GM12878 (cell line): Measurements from ENCODE around the gene MRGPRG. TPM values are rescaled to one million over a fixed set of nuclear protein-coding genes. Genes with fewer than 3 reads are reported as not detected.

Source experiments
- ATAC-seq: fragments of 200-7000 bp; cut with Tn5 transposase; 3 replicates; pipeline ENCODE4 v1.9.1; 2020; ENCODE audit warnings: mild to moderate bottlenecking, moderate library complexity
- BruUV-seq: library from RNA; stranded (reverse); fragments of 400-500 nt; replicated peaks from 2 replicates; lab custom pipeline; 2021; lab: Mats Ljungman, UMichigan
- CTCF ChIA-PET: fragments of 300-600 bp; sonication (Branson Sonifier 250); formaldehyde crosslinking; extraction: SDS; loops from one replicate; lab custom pipeline; 2021; ENCODE audit warnings: inconsistent platforms; lab: Yijun Ruan, JAX
- POLR2A ChIA-PET: fragments of 350-600 bp; formaldehyde crosslinking; extraction: SDS; loops from one replicate; lab custom pipeline; 2021; ENCODE audit warnings: inconsistent platforms; lab: Charles Lee
- RAD21 ChIA-PET: fragments of 300-600 bp; sonication (Branson Sonifier 250); formaldehyde crosslinking; loops from one replicate; lab custom pipeline; 2023; ENCODE audit warnings: antibody characterized with exemption; ENCODE audit not compliant: unreplicated experiment; lab: Charles Lee
- SMC1A ChIA-PET: fragments of 300-600 bp; sonication (Branson Sonifier 250); formaldehyde crosslinking; loops from one replicate; lab custom pipeline; 2023; ENCODE audit not compliant: unreplicated experiment, uncharacterized antibody; lab: Charles Lee
- DNase-seq: peaks from one replicate; pipeline ENCODE4 v3.0.0-alpha.2; 2011; ENCODE audit warnings: low read depth, low spot score
- FAIRE-seq: peaks from 3 replicates; lab custom pipeline; 2011; peaks lifted over from hg19 to GRCh38; lab: Jason Lieb, UNC
- H2AFZ ChIP-seq: 2 replicates; pipeline ENCODE4 v1.6.0; 2011; ENCODE audit warnings: low read depth, low read length, control low read depth; ENCODE audit not compliant: control insufficient read depth
- H3K27ac ChIP-seq: 2 replicates; pipeline ENCODE4 v1.5.1; 2011; ENCODE audit warnings: control low read depth; ENCODE audit not compliant: control insufficient read depth, insufficient read depth
- H3K27me3 ChIP-seq, 2 experiments: replicated peaks in 1 of 2; 2 replicates each; pipeline versions ENCODE4 v1.6.0 to v1.6.1; 2011; ENCODE audit warnings: low read length in 1 of 2; ENCODE audit not compliant: control insufficient read depth in 2 of 2, insufficient read depth in 2 of 2
- H3K36me3 ChIP-seq, 2 experiments: 2 replicates each; pipeline ENCODE4 v1.5.1; 2011; ENCODE audit warnings: low read length in 1 of 2; ENCODE audit not compliant: control insufficient read depth in 2 of 2, insufficient read depth in 2 of 2
- H3K4me1 ChIP-seq: 2 replicates; pipeline ENCODE4 v1.6.1; 2011; ENCODE audit warnings: mild to moderate bottlenecking, low read length, moderate library complexity, mixed read lengths; ENCODE audit not compliant: control insufficient read depth, insufficient read depth
- H3K4me2 ChIP-seq: 2 replicates; pipeline ENCODE4 v1.6.0; 2011; ENCODE audit warnings: control low read depth; ENCODE audit not compliant: control insufficient read depth, insufficient read depth
- H3K4me3 ChIP-seq: fragments of 200-600 bp; sonication (generic); 2 replicates; pipeline ENCODE4 v1.5.1; 2016
- H3K79me2 ChIP-seq: 2 replicates; pipeline ENCODE4 v1.6.0; 2011; ENCODE audit warnings: low read length; ENCODE audit not compliant: control insufficient read depth, insufficient read depth
- H3K9ac ChIP-seq: 2 replicates; pipeline ENCODE4 v1.8.0; 2011; ENCODE audit warnings: low read length, control low read depth, mixed read lengths; ENCODE audit not compliant: control insufficient read depth, insufficient read depth
- H3K9me3 ChIP-seq: replicated peaks from 3 replicates; pipeline ENCODE4 v1.5.1; 2011; ENCODE audit warnings: mild to moderate bottlenecking, low read length; ENCODE audit not compliant: control insufficient read depth, insufficient read depth
- H4K20me1 ChIP-seq: 2 replicates; pipeline ENCODE4 v1.6.0; 2011; ENCODE audit not compliant: control insufficient read depth, insufficient read depth
- BACH1 ChIP-seq: fragments of 450-650 bp; IDR thresholded peaks from 2 replicates; pipeline ENCODE4 v1.6.1; 2017; ENCODE audit warnings: mild to moderate bottlenecking, borderline replicate concordance
- IRF5 ChIP-seq: fragments of 450-650 bp; IDR thresholded peaks from 2 replicates; pipeline ENCODE4 v1.6.1; 2017; ENCODE audit warnings: borderline replicate concordance
- RELA ChIP-seq: fragments of 450-650 bp; IDR thresholded peaks from 2 replicates; pipeline ENCODE4 v1.8.0; 2014; ENCODE audit warnings: borderline replicate concordance; ENCODE audit not compliant: partially characterized antibody
- WGBS: methylation state at CpG from one replicate; pipeline ENCODE4 v1.1.6; 2016; ENCODE audit warnings: low lambda C conversion rate; ENCODE audit not compliant: insufficient replicate concordance, insufficient coverage; ENCODE audit errors: missing lambda C conversion rate; 5-methylcytosine and 5-hydroxymethylcytosine counted together
- in situ Hi-C: fragments of 300-500 bp; cut with MboI; formaldehyde crosslinking; loops from 9 replicates; pipeline ENCODE4 v1.14.3; 2018; ENCODE audit warnings: mixed read lengths
- intact Hi-C: fragments of 100-400 bp; cut with micrococcal nuclease; formaldehyde crosslinking; loops from one replicate; pipeline ENCODE4 v1.14.2; 2022; ENCODE audit not compliant: unreplicated experiment
- polyA plus RNA-seq, 11 experiments: library from polyadenylated mRNA; depleted of rRNA in 4 of 11; unstranded in 6 of 11; stranded (reverse) in 5 of 11; fragments of >200 nt; fragmentation: Nextera tagmentation in 4 of 11; fragmentation: Illumina TruSeq in 1 of 11; extraction: Ambion mirVana in 4 of 11; extraction: Trizol in 1 of 11; gene quantifications; 1 replicate in 1 of 11; 2 replicates in 10 of 11; pipeline versions ENCODE4 v1.2.1 to v1.2.3, GENCODE V29; 2011 to 2016; ENCODE audit warnings: inconsistent platforms in 2 of 11, missing spikeins in 2 of 11, low read depth in 1 of 11
- total RNA-seq, 4 experiments: library from RNA; depleted of rRNA in 3 of 4; stranded (reverse); fragments of >200 nt in 3 of 4; fragmentation: Illumina TruSeq in 1 of 4; extraction: Trizol in 1 of 4; gene quantifications; 2 replicates each; pipeline versions ENCODE4 v1.2.1 to v1.2.3, GENCODE V29; 2013 to 2021

The MRGPRG gene
- total and polyA plus RNA-seq, 10 of the 15 experiments (the other 5 are each of a cell fraction or from before 2014, with no cell fraction given): not detected

- CTCF ChIA-PET: no interaction called here
- intact Hi-C loops (no loop called here), in situ Hi-C loops (no loop called here)
- H3K4me1 ChIP-seq: no peaks in the 10 kb centered on the region
- H3K27ac ChIP-seq: no peak overlapping the region
- no peak overlapping the region for H3K4me3 ChIP-seq
- BruUV-seq: no TSS peak
- no peaks in the 10 kb centered on the region for H3K9me3 ChIP-seq
- TF ChIP-seq IRF5: no peak
- TF ChIP-seq RELA: no peak
- TF ChIP-seq BACH1: no peak
- SMC1A ChIA-PET: no interaction called here
- H3K27me3 ChIP-seq: peaks cover 2% of the 10 kb centered on the region in 2 experiments; a peak in 3 of 4 replicates
- no peak overlapping the region for H3K4me2 ChIP-seq
- DNase-seq (no peak), ATAC-seq (no peak), FAIRE-seq (no peak)
- 23% methylated on average over 15 of the region's 16 CpGs for WGBS
- no peak overlapping the region for H2AFZ ChIP-seq
- no peaks in the 10 kb centered on the region for H4K20me1 ChIP-seq
- POLR2A ChIA-PET: no interaction called here
- no peak overlapping the region for H3K9ac ChIP-seq
- RAD21 ChIA-PET: no interaction called here
- no peaks in the 10 kb centered on the region for H3K79me2 ChIP-seq
- no peaks in the 10 kb centered on the region for H3K36me3 ChIP-seq
These were observed 13.1 kb downstream of the MRGPRG start for GRCh38 chr11:3205261-3206155.
